Lower lobe of right lung (tissue), 2 donors: ENCODE results near the gene DNM2. TPM values are rescaled to one million over a fixed set of nuclear protein-coding genes. Genes with fewer than 3 reads are reported as not detected.

Source experiments
- ATAC-seq, 2 donors: fragments of 200-7000 bp; cut with Tn5 transposase; one replicate each; pipeline ENCODE4 v1.9.1; 2020 to 2022; ENCODE audit warnings: mild to moderate bottlenecking in 2 of 2, moderate library complexity in 2 of 2
- DNase-seq: peaks from one replicate; pipeline ENCODE4 v3.0.0-alpha.2; 2020
- H3K27ac ChIP-seq: fragments of 200-600 bp; one replicate; pipeline ENCODE4 v1.8.0; 2022
- H3K27me3 ChIP-seq: fragments of 200-600 bp; one replicate; pipeline ENCODE4 v1.8.0; 2022; ENCODE audit warnings: low read depth
- H3K36me3 ChIP-seq: fragments of 200-600 bp; one replicate; pipeline ENCODE4 v1.8.0; 2022; ENCODE audit warnings: mild to moderate bottlenecking
- H3K4me1 ChIP-seq: fragments of 200-600 bp; one replicate; pipeline ENCODE4 v1.8.0; 2022
- H3K4me3 ChIP-seq: fragments of 200-600 bp; one replicate; pipeline ENCODE4 v1.8.0; 2022; ENCODE audit warnings: mild to moderate bottlenecking
- H3K9me3 ChIP-seq: fragments of 200-600 bp; one replicate; pipeline ENCODE4 v1.8.0; 2022
- intact Hi-C: fragments of 100-400 bp; cut with DNase I; formaldehyde crosslinking; loops from one replicate; pipeline ENCODE4 v1.11.0; 2022
- total RNA-seq: library from RNA; stranded (reverse); fragmentation: NEBNext Ultra II Directional; extraction: Animal tissue kit (Norgen Biotek cat#: 25700); gene quantifications from one replicate; pipeline ENCODE4 v1.2.1, GENCODE V29; 2021
- TF ChIP-seq, protein P1 (sequence below): fragments of 200-600 bp; IDR thresholded peaks from one replicate; pipeline ENCODE4 v1.8.0; 2022; ENCODE audit warnings: antibody characterized with exemption, mild to moderate bottlenecking
- donor health status: DM: no; HTN: yes; CAD: no; lungs with severe emphysema.

Gene DNM2
- total RNA-seq, 1 donor from 2014 or later: 282 TPM

DNA sequence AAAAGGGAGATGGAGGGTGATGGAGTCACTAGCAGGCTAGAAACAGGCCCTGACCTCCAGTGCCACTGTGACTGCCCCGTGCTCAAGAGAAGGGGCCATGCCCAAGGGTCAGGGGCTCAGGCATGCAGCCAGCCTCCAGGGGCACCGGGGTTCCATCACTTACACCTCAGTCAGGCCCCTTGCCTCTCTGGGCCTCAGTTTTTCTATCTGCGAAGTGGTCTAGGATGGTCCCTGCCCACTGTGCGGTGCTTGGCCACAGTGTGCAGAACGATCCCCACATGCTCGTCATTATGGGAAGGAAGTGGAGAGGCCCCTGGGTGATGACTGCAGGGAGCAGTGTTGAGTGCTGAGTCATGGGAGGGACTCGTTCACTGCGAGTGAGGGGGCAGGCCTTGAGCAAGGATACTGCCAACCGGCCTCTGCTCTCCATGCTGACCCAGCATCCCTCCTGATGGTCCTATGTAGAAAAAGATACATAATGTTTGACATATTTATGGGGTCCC, 95.1 kb downstream of the DNM2 start:
- Histone ChIP-seq H3K9me3 (no peaks in the 10 kb centered on the region), H3K27me3 (no peaks in the 10 kb centered on the region), H3K36me3 (peaks cover 97% of the 10 kb centered on the region), H3K4me1 (peaks cover 16% of the 10 kb centered on the region), H3K27ac (peak overlapping the region; percentile 18), H3K4me3 (no peak overlapping the region)
- peak; percentile 45 to 51 for ATAC-seq
- intact Hi-C loops: no loop called here
- TF ChIP-seq, protein P1, sequence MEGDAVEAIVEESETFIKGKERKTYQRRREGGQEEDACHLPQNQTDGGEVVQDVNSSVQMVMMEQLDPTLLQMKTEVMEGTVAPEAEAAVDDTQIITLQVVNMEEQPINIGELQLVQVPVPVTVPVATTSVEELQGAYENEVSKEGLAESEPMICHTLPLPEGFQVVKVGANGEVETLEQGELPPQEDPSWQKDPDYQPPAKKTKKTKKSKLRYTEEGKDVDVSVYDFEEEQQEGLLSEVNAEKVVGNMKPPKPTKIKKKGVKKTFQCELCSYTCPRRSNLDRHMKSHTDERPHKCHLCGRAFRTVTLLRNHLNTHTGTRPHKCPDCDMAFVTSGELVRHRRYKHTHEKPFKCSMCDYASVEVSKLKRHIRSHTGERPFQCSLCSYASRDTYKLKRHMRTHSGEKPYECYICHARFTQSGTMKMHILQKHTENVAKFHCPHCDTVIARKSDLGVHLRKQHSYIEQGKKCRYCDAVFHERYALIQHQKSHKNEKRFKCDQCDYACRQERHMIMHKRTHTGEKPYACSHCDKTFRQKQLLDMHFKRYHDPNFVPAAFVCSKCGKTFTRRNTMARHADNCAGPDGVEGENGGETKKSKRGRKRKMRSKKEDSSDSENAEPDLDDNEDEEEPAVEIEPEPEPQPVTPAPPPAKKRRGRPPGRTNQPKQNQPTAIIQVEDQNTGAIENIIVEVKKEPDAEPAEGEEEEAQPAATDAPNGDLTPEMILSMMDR: no peak
- no peak for DNase-seq

DNA sequence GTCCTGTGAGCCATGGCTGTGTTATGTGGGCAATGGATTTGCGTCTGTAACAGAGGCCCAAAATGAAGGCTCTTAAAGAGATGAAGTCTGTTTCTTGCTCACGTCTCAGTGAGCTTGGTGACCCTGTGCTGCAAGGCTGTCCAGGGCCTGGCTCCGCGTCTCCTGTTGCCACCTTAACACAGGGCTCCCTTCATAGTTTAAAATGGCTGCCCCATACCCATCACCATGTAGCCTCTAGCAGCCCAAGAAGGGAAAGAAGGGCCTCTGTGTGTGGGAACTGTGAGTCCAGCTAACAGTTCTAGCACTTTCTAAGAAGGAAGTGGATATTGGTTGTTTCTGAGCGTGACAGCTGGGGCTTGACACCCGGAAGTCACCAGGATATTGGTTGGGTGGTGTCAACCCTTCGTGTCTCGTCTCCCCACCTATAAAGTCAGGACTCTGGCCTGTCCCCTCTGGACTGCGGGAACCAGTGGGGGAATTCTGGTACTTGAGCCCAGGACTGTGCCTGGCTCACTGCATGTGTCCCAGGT, 97.2 kb downstream of the DNM2 start:
- H3K4me1 ChIP-seq: peaks cover 6% of the 10 kb centered on the region
- TF ChIP-seq, protein P1: no peak
- intact Hi-C loops: no loop called here
- peak overlapping the region; percentile 49 for H3K27ac ChIP-seq
- DNase-seq (no peak), ATAC-seq (no peak)
- H3K27me3 ChIP-seq: no peaks in the 10 kb centered on the region
- peaks cover 96% of the 10 kb centered on the region for H3K36me3 ChIP-seq
- no peak overlapping the region for H3K4me3 ChIP-seq
- H3K9me3 ChIP-seq: no peaks in the 10 kb centered on the region

DNA sequence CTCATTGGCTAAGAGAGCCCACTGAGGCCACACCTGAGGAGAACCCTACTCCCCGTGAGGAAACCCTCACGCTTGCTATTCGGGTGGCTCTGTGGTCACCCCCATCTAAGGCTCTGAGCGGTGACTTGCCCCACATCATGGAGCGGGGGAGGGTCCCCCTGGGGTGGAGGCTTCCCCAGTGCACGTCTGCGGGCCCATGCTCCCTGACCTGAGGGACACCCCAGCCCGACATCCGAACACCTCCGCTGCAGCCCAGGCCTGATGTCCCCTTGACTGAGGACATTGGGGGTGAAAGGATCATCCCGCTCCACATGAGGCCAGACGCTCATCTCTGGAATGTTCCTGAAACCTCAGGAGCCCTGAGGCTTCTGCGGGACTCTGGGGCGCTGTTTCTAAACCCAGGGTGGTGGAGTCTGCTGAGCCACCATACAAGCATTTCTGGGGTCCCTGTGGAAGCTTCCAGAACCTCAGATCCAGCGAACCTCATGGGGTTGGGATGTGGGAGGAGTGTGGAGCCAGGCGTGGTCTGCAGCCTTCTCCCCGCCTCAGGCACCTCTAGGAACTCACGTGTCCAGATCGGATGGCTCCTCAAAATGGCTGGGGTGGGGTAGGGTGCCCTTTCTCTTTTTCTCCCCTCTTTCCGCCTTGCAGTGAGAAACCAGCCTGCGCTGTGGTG, 98.2 kb downstream of the DNM2 start:
- ATAC-seq (no peak), DNase-seq (no peak)
- Histone ChIP-seq H3K9me3 (no peaks in the 10 kb centered on the region), H3K36me3 (peaks cover 96% of the 10 kb centered on the region), H3K4me1 (peaks cover 6% of the 10 kb centered on the region), H3K27ac (peak overlapping the region; percentile 60), H3K4me3 (peak overlapping the region; percentile 48), H3K27me3 (no peaks in the 10 kb centered on the region)
- intact Hi-C loops: no loop called here
- TF ChIP-seq, protein P1: no peak

DNA sequence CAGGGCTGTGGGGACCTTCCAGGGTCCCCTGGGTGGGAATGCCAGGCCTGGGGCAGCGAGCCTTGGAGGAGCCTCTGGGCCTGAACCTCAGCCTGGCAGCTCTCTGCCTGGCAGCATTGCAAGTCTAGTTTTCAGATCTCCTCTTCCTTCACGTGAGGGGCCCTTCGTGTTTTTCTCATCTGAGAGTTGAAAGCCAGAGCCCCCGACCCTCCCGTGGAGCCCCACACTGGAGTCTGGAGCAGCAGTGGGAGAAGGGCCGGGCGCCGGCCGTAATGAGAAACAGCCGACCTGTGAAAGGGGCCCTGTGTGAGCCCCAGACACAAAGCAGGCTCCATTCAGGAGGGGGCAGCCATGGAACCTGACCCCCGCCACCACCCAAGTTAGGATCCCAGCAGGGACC, 98.8 kb downstream of the DNM2 start:
- no peaks in the 10 kb centered on the region for H3K9me3 ChIP-seq
- H3K4me1 ChIP-seq: peaks cover 6% of the 10 kb centered on the region
- TF ChIP-seq, protein P1: no peak
- peaks cover 96% of the 10 kb centered on the region for H3K36me3 ChIP-seq
- peak overlapping the region; percentile 60 for H3K27ac ChIP-seq
- no peak for ATAC-seq
- intact Hi-C loops: no loop called here
- DNase-seq: no peak
- peak overlapping the region; percentile 48 for H3K4me3 ChIP-seq
- H3K27me3 ChIP-seq: no peaks in the 10 kb centered on the region

DNA sequence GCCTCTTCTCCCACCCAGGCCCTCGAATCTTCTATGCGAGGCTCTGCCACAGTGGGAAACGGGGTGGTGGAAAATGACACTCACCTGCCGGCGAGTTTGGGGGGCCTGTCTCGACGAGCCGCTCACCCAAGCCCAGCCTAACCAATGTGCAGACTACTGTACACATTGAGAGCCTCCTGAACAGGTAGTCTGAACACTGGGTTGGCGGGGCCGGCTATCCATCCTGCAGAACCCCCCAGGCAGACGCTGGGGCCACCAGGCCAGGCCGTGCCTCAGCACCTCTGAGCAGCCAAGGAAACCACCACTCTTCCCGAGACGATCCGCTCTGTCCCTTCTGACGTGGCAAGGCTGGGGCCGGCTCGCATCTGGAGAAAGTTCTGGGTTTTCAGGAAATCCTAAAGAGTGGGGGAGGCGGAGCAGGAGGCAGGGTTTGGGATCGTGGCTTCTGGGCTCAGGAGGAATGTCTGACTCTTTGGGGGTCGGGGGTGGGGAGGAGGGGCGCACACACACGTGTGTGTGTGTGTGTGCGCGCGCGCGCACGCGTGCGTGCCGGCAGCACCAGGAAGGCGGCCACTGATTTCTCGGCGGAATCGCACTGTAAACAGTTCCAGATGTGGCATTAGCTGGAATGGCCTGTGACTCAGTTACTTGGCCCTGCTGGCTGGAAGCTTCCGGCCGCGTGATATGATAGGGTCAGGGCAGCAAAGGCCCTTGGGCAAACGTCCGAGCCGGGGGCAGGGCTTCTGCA, 99.6 kb downstream of the DNM2 start:
- TF ChIP-seq, protein P1: no peak
- Histone ChIP-seq H3K36me3 (peaks cover 96% of the 10 kb centered on the region), H3K27me3 (no peaks in the 10 kb centered on the region), H3K4me1 (peaks cover 6% of the 10 kb centered on the region), H3K4me3 (peak overlapping the region; percentile 48), H3K9me3 (no peaks in the 10 kb centered on the region), H3K27ac (peak overlapping the region; percentile 60)
- intact Hi-C loops: no loop called here
- ATAC-seq (peak; percentile 3 to 7), DNase-seq (no peak)
